Cerebellar nuclear complex (tissue), 1 donor: ENCODE measurements around the gene PKM.

Experiments
- DNase-seq, 2 experiments: peaks; one replicate each; lab custom pipeline; 2025; lab: John Stamatoyannopoulos, UW

PKM gene

DNA sequence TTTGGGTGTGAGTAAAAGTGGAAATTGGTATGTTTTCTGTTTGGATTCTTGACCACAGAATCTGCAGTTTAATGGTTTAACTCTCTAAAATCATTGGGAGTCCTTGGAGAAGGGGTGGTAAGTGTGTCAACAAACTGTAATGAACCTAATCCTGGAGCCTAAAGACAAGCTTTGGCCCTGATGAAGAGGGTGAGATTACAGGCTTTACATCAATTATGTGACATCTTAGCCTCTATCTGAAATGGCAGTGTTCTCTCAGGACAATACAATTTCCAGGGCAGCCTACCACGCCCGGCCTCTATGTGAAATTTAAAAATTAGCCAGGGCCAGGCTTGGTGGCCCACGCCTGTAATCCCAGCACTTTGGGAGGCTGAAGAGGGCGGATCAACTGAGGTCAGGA lies 4.3 kb upstream of the PKM start:
- no peak for DNase-seq

- no peak for DNase-seq
These were observed 2.8 kb upstream of the PKM start for GRCh38 chr15:72233769-72234168.

- peak in 1 of 2 experiments; percentile 30 for DNase-seq
These were observed 966 bp upstream of the PKM start for GRCh38 chr15:72231833-72232478.

GRCh38 chr15:72230197-72231065 lies 559 bp downstream of the PKM start:
- DNase-seq = peak in 1 of 2 experiments; percentile 34

- no peak for DNase-seq
These were observed 1.1 kb downstream of the PKM start for GRCh38 chr15:72229947-72230196.

- no peak for DNase-seq
These were observed 1.7 kb downstream of the PKM start for GRCh38 chr15:72229076-72229946.

GRCh38 chr15:72227720-72228119 lies 3.3 kb downstream of the PKM start:
- no peak for DNase-seq

GRCh38 chr15:72227192-72227586 lies 3.8 kb downstream of the PKM start:
- DNase-seq = no peak

- DNase-seq = no peak
These were observed 7.7 kb downstream of the PKM start for GRCh38 chr15:72223278-72223677.

- DNase-seq = peak in 1 of 2 experiments; percentile 2
These were observed 8.6 kb downstream of the PKM start for GRCh38 chr15:72222393-72222792.

- DNase-seq = no peak
These were observed 10.3 kb downstream of the PKM start for GRCh38 chr15:72220687-72221086.

DNA sequence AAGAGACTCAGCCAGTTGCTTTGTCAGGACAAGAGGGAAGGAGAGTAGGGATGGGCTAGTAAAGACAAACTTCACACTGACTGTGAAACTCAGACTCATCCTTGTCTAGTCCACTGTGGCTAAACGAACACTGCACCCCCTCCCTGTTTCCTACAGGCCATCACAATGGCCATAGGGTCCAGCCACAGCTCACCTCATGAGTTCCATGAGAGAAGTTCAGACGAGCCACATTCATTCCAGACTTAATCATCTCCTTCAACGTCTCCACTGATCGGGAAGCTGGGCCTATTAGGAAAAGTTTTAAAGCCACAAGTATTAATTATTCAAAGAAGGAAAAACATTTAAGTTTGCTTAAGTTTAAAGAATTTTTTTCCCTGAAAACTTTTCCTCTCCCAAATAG lies 13.8 kb downstream of the PKM start:
- no peak for DNase-seq

GRCh38 chr15:72216079-72216478 lies 14.9 kb downstream of the PKM start:
- no peak for DNase-seq

GRCh38 chr15:72207558-72208085 lies 23.4 kb downstream of the PKM start:
- no peak for DNase-seq

- DNase-seq = no peak
These were observed 24.4 kb downstream of the PKM start for GRCh38 chr15:72206677-72207000.

DNA sequence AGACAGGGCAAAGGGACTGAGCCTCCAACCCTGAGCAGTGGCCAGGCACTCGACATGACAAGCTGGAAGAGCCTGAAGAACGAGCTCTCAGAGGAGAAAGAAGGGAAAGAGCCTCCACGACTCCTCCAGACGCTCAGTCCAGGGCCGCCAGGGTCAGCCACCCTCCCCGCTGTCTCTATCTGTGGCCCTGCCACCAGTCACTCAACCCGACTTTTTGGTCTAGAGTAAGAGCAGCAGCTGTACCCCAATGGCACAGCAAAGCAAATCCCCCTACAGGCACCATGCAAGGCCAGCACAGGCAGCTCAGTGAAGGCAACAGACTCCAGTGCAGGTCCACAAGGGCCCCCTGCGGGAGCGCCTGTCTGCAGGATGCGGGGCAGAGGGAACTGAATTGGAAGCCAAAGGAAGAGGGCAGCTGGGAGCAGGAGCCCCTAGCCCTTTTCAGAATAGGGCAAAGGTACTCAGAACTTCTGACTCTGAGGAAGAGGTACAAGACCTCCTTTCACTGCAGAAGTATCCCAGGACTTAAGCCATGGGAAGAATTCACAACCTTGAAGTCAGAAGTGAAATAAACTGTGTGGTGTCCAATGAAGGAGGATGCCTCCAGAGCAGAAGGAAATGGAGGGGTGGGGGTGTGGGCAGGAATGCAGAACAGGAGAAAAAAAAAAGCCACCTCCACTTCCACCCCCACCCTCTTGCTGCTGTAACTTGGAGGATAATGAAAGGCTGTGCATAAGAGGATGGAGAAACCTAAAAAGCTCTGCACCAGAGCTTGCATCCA lies 24.9 kb downstream of the PKM start:
- DNase-seq = no peak

DNA sequence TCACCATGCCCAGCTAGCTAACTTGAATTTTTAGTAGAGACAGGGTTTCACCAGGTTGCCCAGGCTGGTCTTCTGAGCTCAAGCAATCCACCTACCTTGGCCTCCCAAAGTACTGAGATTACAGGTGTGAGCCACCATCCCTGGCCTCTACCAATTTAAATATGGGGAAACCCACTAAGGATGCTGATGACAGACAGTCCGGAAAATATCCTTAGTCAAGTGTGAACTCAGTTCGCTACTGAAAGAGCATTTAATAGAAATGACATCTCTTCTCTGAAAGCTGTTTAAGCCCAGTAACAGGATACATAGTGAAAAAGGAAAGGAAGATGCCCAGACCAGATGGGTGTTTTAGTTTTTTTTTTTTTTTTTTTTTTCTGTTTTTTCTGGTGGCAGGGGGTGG lies 25.7 kb downstream of the PKM start:
- DNase-seq = no peak

DNA sequence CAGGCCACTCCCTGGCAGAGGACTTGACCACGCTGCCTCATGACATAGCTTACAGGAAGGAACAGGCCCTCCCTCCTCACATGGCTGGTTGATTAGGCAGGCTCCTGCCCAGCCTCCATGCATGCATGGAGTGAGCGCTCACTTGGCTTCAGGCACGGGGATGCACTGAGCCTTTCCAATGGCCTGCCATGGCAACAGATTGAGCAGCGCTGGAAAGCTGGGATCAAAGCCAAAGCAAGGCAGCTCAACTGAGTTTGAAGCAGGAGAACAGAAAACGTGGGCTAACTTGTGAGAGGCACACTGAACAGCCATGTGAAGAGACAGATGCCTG lies 27.5 kb downstream of the PKM start:
- DNase-seq = peak; percentile 98 to 99

DNA sequence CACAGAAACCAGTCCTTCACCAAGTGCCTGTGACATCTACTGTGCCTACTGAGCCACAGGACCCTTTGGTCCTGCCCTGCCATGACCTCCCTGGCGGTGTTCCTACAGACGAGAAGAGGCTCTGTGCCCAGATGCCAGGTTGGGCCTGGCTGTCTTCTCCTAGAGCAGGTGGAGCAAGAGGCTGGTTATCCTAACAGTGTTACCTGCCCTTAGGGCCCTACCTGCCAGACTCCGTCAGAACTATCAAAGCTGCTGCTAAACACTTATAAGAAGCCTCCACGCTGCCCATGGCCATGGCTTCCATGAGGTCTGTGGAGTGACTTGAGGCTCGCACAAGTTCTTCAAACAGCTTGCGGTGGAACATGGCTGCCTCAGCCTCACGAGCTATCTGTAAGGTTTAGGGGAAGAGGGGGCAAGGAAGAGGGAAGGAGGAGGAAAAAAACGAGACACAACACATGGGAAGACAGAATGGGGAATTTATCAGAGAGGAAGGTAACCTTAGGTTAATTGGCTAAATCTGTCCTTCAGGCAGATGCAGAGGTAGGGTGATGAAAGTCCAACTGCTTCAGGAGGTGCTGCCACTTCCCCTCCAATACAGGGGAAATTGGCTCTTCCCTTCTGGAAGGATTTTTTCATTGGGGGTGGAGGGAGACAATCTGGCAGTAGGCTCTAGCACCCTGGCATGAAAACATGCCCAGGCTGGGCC lies 28.0 kb downstream of the PKM start:
- no peak for DNase-seq

DNA sequence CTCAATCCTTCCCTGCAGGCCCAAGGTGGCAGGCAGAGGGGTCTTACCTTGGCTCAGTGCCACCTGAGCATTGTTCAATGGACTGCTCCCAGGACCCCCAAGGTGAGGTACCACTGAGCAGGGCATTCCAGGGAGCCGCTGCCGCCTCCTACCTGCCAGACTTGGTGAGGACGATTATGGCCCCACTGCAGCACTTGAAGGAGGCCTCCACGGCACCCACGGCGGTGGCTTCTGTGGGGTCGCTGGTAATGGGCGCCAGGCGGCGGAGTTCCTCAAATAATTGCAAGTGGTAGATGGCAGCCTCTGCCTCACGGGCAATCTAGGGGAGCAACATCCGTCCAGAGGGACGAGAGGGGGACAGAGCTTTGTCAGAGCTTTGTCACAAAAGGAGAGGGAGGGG lies 28.7 kb downstream of the PKM start:
- no peak for DNase-seq

GRCh38 chr15:72201391-72201921 lies 29.5 kb downstream of the PKM start:
- DNase-seq = no peak
